ENCODE measurements around the gene MEIS3. TPM values are rescaled to one million over a fixed set of nuclear protein-coding genes. Genes with fewer than 3 reads are reported as not detected.

The MEIS3 gene
- total RNA-seq, 2 donors from 2014 or later: 0.12 TPM; not detected in 1

DNA sequence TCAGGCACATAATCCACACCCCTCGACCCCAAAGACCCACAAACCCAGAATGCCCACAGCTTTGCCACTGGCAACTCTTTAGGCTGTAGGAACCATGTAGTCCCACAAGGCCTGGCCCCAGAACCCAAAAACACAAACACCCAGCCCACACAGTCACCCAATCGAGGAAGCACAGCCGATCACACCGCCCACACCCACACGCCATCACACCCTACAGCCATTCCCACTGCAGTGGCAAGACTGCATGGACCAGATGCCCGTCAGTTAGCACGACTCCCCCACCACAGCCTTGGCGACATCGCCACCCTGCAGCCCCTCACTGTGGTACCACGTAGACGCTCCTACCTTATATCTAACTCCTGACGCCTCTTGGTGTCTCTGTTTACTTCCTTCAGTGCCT lies 24.0 kb upstream of the MEIS3 start:
- Mint-ChIP-seq H3K27ac (no peak overlapping the region), H3K9me3 (no peaks in the 10 kb centered on the region), H3K36me3 (peaks cover 7% of the 10 kb centered on the region in 2 donors)
- no peak for ATAC-seq
- no peak for DNase-seq (ENCODE audit: low spot score in 2 of 2)

- Mint-ChIP-seq H3K36me3 (no peaks in the 10 kb centered on the region), H3K27ac (no peak overlapping the region), H3K9me3 (no peaks in the 10 kb centered on the region)
- DNase-seq (ENCODE audit: low spot score in 2 of 2) (no peak), ATAC-seq (no peak)
Measured at GRCh38 chr19:47438793-47439220, 19.5 kb upstream of the MEIS3 start.

DNA sequence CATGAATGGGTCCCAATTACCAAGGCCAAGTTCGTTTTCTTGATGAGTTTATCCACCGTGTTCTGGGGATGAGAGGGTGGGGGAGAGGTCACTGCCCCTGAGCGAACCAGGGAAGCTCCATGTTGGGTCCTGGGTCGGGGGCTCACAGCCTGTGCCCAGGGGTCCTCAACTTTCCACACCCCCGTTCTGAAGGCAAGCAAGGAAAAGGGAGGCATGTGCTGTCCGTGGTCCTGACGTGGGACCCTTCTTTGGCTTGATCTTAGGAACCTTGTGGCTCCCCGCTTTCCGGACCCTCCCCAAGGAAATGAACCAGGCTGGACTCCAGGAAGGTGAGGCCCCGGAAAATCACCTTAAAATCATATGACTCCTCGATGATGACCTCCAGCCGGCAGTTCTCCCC lies 18.2 kb upstream of the MEIS3 start:
- ATAC-seq: no peak
- Mint-ChIP-seq H3K36me3 (no peaks in the 10 kb centered on the region), H3K27ac (peak overlapping the region in 1 of 2 donors; percentile 74), H3K9me3 (no peaks in the 10 kb centered on the region)
- DNase-seq (ENCODE audit: low spot score in 2 of 2): no peak

DNA sequence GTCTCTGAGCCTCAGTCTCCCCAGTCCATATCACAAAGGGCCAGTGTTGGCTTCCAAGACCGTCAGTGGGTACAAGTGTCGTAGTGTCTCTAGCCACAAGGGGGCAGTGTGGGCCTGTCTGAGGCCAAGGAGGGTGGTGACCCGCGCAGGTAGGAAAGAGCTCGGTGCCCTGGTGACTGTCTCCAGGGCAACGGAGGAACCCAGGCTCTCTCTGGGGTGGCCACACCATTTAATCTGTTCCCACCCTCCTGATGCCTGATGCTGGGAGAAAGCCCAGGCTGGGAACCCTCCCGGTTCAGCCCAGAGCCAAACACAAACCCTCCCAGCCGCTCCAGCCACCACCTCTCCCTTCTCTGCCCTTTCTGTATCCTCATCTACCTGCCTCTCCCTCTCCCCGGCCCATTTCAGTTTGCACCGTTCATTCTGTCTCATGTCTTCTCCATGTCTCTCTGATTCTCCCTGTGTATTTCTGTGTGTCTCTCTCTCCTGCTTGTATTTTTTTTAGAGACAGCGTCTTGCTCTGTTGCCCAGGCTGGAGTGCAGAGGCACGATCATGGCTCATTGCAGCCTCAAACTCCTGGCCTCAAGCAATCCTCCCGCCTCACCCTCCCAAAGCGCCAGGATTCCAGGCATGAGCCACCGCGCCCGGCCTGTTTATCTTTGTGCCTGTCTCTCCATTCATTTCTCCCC lies 17.5 kb upstream of the MEIS3 start:
- ATAC-seq (peak; percentile 93 to 96), DNase-seq (ENCODE audit: low spot score in 2 of 2) (peak; percentile 83 to 93)
- H3K9me3 Mint-ChIP-seq: peaks cover 0 to 1% of the 10 kb centered on the region in 2 donors
- peaks cover 0 to 2% of the 10 kb centered on the region in 2 donors for H3K36me3 Mint-ChIP-seq
- peak overlapping the region in 1 of 2 donors; percentile 74 for H3K27ac Mint-ChIP-seq

DNA sequence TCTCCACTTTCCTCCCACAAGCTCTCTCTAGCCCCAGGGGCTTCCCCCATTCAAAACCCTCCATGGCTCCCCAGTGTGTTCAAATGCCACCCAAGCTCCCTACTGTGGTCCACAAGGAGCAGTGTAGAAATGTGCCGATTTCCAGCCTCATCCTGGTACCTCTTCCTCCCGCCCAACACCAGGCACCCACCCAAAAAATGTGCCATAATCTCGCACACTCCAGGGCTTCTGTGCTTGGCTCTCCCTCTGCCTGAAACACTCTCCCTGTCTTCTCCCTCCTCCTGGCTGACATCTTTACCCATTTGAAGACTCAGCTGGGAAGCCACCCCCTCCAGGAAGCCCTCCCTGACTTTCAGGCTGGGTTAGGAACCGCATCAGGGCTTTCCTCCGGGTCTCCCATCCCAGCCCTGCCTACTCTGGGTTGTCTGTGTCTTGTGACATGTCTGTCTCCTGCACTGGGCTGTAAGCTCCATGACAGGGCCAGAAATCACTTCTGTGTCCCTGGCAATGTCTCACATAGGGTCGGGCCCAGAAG lies 16.6 kb upstream of the MEIS3 start:
- ATAC-seq (no peak), DNase-seq (ENCODE audit: low spot score in 2 of 2) (no peak)
- peak overlapping the region in 1 of 2 donors; percentile 74 for H3K27ac Mint-ChIP-seq
- peaks cover 0 to 3% of the 10 kb centered on the region in 2 donors for H3K9me3 Mint-ChIP-seq
- peaks cover 0 to 6% of the 10 kb centered on the region in 2 donors for H3K36me3 Mint-ChIP-seq

- ATAC-seq (no peak), DNase-seq (ENCODE audit: low spot score in 2 of 2) (no peak)
- H3K9me3 Mint-ChIP-seq: peaks cover 0 to 3% of the 10 kb centered on the region in 2 donors
- peaks cover 0 to 6% of the 10 kb centered on the region in 2 donors for H3K36me3 Mint-ChIP-seq
- H3K27ac Mint-ChIP-seq: no peak overlapping the region
Measured at GRCh38 chr19:47435196-47435595, 15.9 kb upstream of the MEIS3 start.

DNA sequence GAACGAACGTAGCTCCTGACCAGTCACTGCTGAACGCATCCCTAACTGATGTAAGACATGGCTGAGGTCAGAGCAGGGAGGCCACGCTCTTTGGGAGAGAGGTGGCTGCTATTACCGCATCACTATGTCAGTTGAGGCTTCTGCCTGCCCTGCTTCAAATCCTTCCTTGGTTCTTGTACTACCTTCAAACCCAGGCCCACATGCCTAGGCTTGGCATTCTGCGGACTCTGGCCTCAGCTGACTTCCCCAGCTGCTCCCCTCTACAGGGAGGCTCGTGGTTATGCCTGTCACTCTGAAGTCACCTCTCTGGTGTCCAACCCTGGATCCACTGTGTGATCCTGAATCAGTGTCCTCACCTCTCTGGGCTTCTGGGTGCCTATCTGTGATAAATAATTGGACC lies 14.8 kb upstream of the MEIS3 start:
- no peak for DNase-seq (ENCODE audit: low spot score in 2 of 2)
- peaks cover 0 to 3% of the 10 kb centered on the region in 2 donors for H3K9me3 Mint-ChIP-seq
- no peak for ATAC-seq
- peaks cover 0 to 6% of the 10 kb centered on the region in 2 donors for H3K36me3 Mint-ChIP-seq
- H3K27ac Mint-ChIP-seq: no peak overlapping the region

DNA sequence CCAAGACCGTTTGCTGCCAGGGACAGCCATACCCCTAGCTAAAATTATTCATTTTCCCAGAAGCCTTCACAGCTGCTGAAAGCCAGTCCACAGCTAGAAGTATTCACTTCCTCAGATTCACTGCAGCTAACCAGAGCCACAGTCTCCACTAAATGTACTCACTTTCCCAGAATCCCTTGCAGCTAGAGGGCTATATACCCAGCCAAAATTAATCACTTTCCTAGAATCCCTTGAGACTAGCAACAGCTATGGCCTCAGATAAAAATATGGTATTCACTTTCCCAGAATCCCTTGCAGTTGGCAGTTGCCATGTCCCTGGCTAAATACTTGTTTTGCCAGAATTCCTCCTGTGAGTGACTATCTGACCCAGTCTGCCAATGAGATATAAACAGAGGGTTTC lies 13.8 kb upstream of the MEIS3 start:
- no peak for ATAC-seq
- H3K27ac Mint-ChIP-seq: no peak overlapping the region
- peaks cover 0 to 3% of the 10 kb centered on the region in 2 donors for H3K9me3 Mint-ChIP-seq
- no peak for DNase-seq (ENCODE audit: low spot score in 2 of 2)
- H3K36me3 Mint-ChIP-seq: peaks cover 0 to 6% of the 10 kb centered on the region in 2 donors

GRCh38 chr19:47432499-47432898 lies 13.2 kb upstream of the MEIS3 start:
- Mint-ChIP-seq H3K36me3 (peaks cover 0 to 6% of the 10 kb centered on the region in 2 donors), H3K9me3 (peaks cover 0 to 3% of the 10 kb centered on the region in 2 donors), H3K27ac (no peak overlapping the region)
- ATAC-seq (no peak), DNase-seq (ENCODE audit: low spot score in 2 of 2) (no peak)

DNA sequence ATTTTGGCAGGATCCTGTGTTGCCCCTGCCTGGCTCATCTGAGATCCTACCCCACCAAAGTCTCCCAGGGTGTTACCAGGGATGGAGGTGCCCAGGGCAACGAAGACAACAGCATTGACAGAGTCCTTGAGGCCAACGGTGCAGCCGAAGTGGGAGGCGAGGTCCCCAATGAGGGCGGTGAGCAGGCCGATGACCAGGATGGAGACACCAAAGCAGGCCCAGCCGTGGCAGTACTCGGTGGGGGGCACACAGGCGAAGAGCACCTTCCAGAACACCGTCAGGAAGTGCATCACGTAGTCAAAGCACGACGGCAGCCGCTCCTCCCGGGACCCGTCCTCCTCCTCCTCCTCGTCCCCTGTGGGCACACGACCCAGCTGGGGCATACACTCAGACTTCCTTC lies 12.8 kb upstream of the MEIS3 start:
- DNase-seq (ENCODE audit: low spot score in 2 of 2) (no peak), ATAC-seq (no peak)
- H3K9me3 Mint-ChIP-seq: peaks cover 0 to 3% of the 10 kb centered on the region in 2 donors
- no peak overlapping the region for H3K27ac Mint-ChIP-seq
- peaks cover 0 to 6% of the 10 kb centered on the region in 2 donors for H3K36me3 Mint-ChIP-seq

DNA sequence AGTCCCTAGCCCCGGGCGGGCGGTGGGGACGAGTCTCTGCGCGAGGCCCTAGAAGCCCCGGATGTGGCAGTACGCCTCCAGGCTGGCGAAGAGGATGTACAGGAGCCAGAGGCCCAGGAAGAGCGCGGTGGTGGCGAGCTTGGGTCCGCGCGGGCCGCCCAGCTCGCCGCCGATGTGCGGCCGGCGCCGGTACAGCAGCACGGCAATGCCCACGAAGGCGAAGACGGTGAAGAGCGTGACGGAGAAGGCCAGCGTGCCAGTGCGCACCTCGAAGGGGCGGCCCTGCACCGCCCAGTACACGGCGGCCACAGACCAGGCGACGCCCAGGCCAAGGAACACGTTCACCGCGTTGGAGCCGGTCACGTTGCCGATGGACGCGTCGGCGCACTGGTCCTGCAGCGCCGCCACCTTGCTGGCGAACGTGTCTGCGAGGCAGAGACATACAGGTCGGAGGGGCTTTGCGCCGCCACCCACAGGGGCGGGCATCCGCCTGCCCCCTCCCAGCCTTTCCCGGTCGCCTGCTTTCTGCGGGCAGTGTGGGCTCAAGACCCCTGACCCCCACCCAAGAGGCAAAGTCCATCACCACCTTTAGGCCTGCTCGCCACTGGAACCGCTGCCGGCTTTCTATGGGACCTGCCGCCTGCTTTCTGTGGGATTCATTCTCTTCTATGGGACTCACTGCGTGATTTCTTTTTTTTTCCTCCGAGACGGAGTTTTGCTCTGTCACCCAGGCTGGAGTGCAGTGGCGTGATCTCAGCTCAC lies 10.9 kb upstream of the MEIS3 start:
- DNase-seq (ENCODE audit: low spot score in 2 of 2) (no peak), ATAC-seq (peak; percentile 30 to 57)
- Mint-ChIP-seq H3K36me3 (peaks cover 0 to 6% of the 10 kb centered on the region in 2 donors), H3K27ac (no peak overlapping the region), H3K9me3 (peaks cover 0 to 3% of the 10 kb centered on the region in 2 donors)

- ATAC-seq (no peak), DNase-seq (ENCODE audit: low spot score in 2 of 2) (no peak)
- H3K36me3 Mint-ChIP-seq: peaks cover 0 to 6% of the 10 kb centered on the region in 2 donors
- peaks cover 0 to 3% of the 10 kb centered on the region in 2 donors for H3K9me3 Mint-ChIP-seq
- H3K27ac Mint-ChIP-seq: no peak overlapping the region
Measured at GRCh38 chr19:47429140-47429793, 9.9 kb upstream of the MEIS3 start.

DNA sequence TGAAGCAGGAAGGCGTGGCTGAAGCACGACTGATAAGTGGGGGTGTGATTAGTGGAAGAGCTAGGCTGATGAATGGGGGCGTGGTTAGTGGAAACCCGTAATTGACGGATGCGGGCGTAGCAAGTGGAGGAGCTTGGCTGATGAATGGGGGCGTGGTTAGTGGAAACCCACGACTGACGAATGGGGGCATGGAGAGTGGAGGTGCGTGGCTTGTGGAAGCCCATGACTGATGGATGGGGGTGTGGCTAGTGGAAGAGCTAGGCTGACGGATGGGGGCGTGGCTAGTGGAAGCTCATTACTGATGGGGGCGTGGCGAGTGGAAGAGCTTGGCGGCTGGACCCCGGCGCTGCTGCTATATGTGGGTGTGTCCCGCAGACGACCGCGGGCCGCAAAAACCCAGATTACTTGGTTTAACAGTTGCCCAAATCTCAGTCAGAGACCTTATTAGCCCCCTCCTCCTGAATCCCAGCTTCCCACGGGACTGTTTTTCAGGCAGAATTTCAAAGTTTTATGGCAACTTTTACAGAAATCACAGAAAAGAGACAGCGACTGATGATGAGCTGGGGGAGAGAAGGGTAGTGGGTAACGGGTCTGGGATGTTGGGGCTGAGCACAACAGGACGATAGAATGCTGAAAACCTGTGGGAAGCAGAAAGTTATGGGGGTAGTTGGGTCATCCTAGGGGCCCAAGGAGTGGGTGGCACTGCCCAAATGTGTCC lies 9.0 kb upstream of the MEIS3 start:
- ATAC-seq (peak; percentile 74 to 87), DNase-seq (ENCODE audit: low spot score in 2 of 2) (peak; percentile 62 to 91)
- peaks cover 0 to 6% of the 10 kb centered on the region in 2 donors for H3K36me3 Mint-ChIP-seq
- H3K9me3 Mint-ChIP-seq: peaks cover 0 to 3% of the 10 kb centered on the region in 2 donors
- no peak overlapping the region for H3K27ac Mint-ChIP-seq

- no peak overlapping the region for H3K27ac Mint-ChIP-seq
- peaks cover 0 to 3% of the 10 kb centered on the region in 2 donors for H3K9me3 Mint-ChIP-seq
- H3K36me3 Mint-ChIP-seq: peaks cover 6% of the 10 kb centered on the region in 2 donors
- DNase-seq (ENCODE audit: low spot score in 2 of 2) (peak; percentile 69 to 87), ATAC-seq (peak; percentile 58 to 68)
Measured at GRCh38 chr19:47427241-47428176, 8.2 kb upstream of the MEIS3 start.

- H3K9me3 Mint-ChIP-seq: no peaks in the 10 kb centered on the region
- H3K27ac Mint-ChIP-seq: no peak overlapping the region
- peaks cover 0 to 11% of the 10 kb centered on the region in 2 donors for H3K36me3 Mint-ChIP-seq
- no peak for ATAC-seq
- DNase-seq (ENCODE audit: low spot score in 2 of 2): no peak
Measured at GRCh38 chr19:47423203-47423882, 4.0 kb upstream of the MEIS3 start.

Measured in activated naive CD4-positive, alpha-beta T cell treated with anti-CD3 and anti-CD28 coated beads, Interleukin-2, amount 50 U/mL, for 72 hours (primary cell).